IMR-90 (cell line): Measurements from ENCODE around the gene FEV. TPM values are rescaled to one million over a fixed set of nuclear protein-coding genes. Genes with fewer than 3 reads are reported as not detected.

ENCODE experiments used
- ATAC-seq: fragments of 200-7000 bp; cut with Tn5 transposase; 2 replicates; pipeline ENCODE4 v1.9.1; 2020; ENCODE audit warnings: low read depth, mild to moderate bottlenecking, moderate library complexity
- BruUV-seq: library from RNA; stranded (reverse); fragments of 400-500 nt; replicated peaks from 2 replicates; lab custom pipeline; 2021; lab: Mats Ljungman, UMichigan
- CTCF ChIA-PET: fragments of 300-600 bp; formaldehyde crosslinking; extraction: SDS; loops from one replicate; lab custom pipeline; 2021; ENCODE audit warnings: antibody characterized with exemption; lab: Yijun Ruan, JAX
- POLR2A ChIA-PET: fragments of 300-600 bp; sonication (Branson Sonifier 250); formaldehyde crosslinking; loops from one replicate; lab custom pipeline; 2022; ENCODE audit warnings: antibody characterized with exemption; ENCODE audit not compliant: unreplicated experiment; lab: Charles Lee
- DNase-seq: peaks from one replicate; pipeline ENCODE4 v3.0.0; 2013
- H2AFZ ChIP-seq: replicated peaks from 2 replicates; pipeline ENCODE3; 2013; ENCODE audit warnings: low read length, mild to moderate bottlenecking; ENCODE audit not compliant: poor library complexity
- H2AK5ac ChIP-seq: 2 replicates; pipeline ENCODE4 v1.6.1; 2013; ENCODE audit warnings: low read depth, low read length, inconsistent platforms
- H2AK9ac ChIP-seq: replicated peaks from 2 replicates; pipeline ENCODE3; 2013; ENCODE audit warnings: mild to moderate bottlenecking, low read depth, low read length, moderate library complexity; ENCODE audit not compliant: poor library complexity
- H2BK120ac ChIP-seq: 2 replicates; pipeline ENCODE4 v1.6.1; 2013; ENCODE audit warnings: low read depth, low read length, inconsistent platforms
- H2BK15ac ChIP-seq: 3 replicates; pipeline ENCODE4 v1.6.1; 2013; ENCODE audit warnings: low read depth, low read length, inconsistent platforms
- H2BK20ac ChIP-seq: 2 replicates; pipeline ENCODE4 v1.6.1; 2013; ENCODE audit warnings: low read depth, mild to moderate bottlenecking, inconsistent platforms, low read length, moderate library complexity
- H2BK5ac ChIP-seq: 2 replicates; pipeline ENCODE4 v1.6.1; 2013; ENCODE audit warnings: mild to moderate bottlenecking, low read depth, low read length, inconsistent platforms; ENCODE audit not compliant: poor library complexity, severe bottlenecking
- H3K14ac ChIP-seq: replicated peaks from 2 replicates; pipeline ENCODE4 v1.6.1; 2013; ENCODE audit warnings: low read depth, low read length, inconsistent platforms
- H3K18ac ChIP-seq: 2 replicates; pipeline ENCODE4 v1.6.1; 2013; ENCODE audit warnings: low read depth, low read length, control low read depth
- H3K23ac ChIP-seq: 2 replicates; pipeline ENCODE4 v1.6.1; 2013; ENCODE audit warnings: low read depth, low read length, inconsistent platforms
- H3K27ac ChIP-seq: 2 replicates; pipeline ENCODE4 v1.5.1; 2013; ENCODE audit warnings: mild to moderate bottlenecking, control low read depth, low read length; ENCODE audit not compliant: insufficient read depth
- H3K27me3 ChIP-seq: 2 replicates; pipeline ENCODE4 v1.6.1; 2013; ENCODE audit warnings: low read length; ENCODE audit not compliant: control insufficient read depth, insufficient read depth
- H3K36me3 ChIP-seq: 2 replicates; pipeline ENCODE4 v1.6.1; 2013; ENCODE audit warnings: low read length, mixed read lengths; ENCODE audit not compliant: control insufficient read depth, insufficient read depth
- H3K4ac ChIP-seq: 2 replicates; pipeline ENCODE4 v1.6.1; 2013; ENCODE audit warnings: low read depth, low read length, inconsistent platforms
- H3K4me1 ChIP-seq: 2 replicates; pipeline ENCODE4 v1.6.1; 2013; ENCODE audit warnings: low read length, mixed read lengths; ENCODE audit not compliant: control insufficient read depth, insufficient read depth
- H3K4me2 ChIP-seq: 2 replicates; pipeline ENCODE4 v1.6.1; 2013; ENCODE audit warnings: low read depth, mild to moderate bottlenecking, control low read depth, low read length, moderate library complexity
- H3K4me3 ChIP-seq: 2 replicates; pipeline ENCODE4 v1.5.1; 2013; ENCODE audit warnings: low read depth, mild to moderate bottlenecking, control low read depth, low read length, moderate library complexity; ENCODE audit not compliant: insufficient read depth
- H3K56ac ChIP-seq: 2 replicates; pipeline ENCODE4 v1.6.1; 2013; ENCODE audit warnings: low read length, inconsistent platforms; ENCODE audit not compliant: insufficient read depth; ENCODE audit errors: extremely low read depth
- H3K79me1 ChIP-seq, 2 experiments: 2 replicates each; pipeline ENCODE4 v1.6.1; 2013; ENCODE audit warnings: low read length in 2 of 2, inconsistent platforms in 1 of 2, low read depth in 1 of 2
- H3K9ac ChIP-seq: 2 replicates; pipeline ENCODE4 v1.6.1; 2013; ENCODE audit warnings: low read depth, low read length, control low read depth
- H3K9me1 ChIP-seq: 2 replicates; pipeline ENCODE4 v1.6.1; 2013; ENCODE audit warnings: low read length, inconsistent platforms; ENCODE audit not compliant: insufficient read depth
- H3K9me3 ChIP-seq: 2 replicates; pipeline ENCODE4 v1.6.1; 2013; ENCODE audit warnings: low read length; ENCODE audit not compliant: control insufficient read depth, insufficient read depth
- H4K20me1 ChIP-seq: 2 replicates; pipeline ENCODE4 v1.6.1; 2013; ENCODE audit warnings: low read length, inconsistent platforms; ENCODE audit not compliant: insufficient read depth
- H4K5ac ChIP-seq: 2 replicates; pipeline ENCODE4 v1.6.1; 2013; ENCODE audit warnings: mild to moderate bottlenecking, low read depth, low read length, control low read depth
- H4K8ac ChIP-seq, 2 experiments: 2 replicates each; pipeline ENCODE4 v1.6.1; 2013; ENCODE audit warnings: low read depth in 2 of 2, low read length in 2 of 2, control low read depth in 1 of 2, inconsistent platforms in 1 of 2
- H4K91ac ChIP-seq: 2 replicates; pipeline ENCODE4 v1.6.1; 2013; ENCODE audit warnings: low read depth, low read length, inconsistent platforms; ENCODE audit not compliant: insufficient read depth
- CEBPB ChIP-seq: IDR thresholded peaks from 2 replicates; pipeline ENCODE4 v1.6.1; 2012; ENCODE audit warnings: low read depth, low read length, improper control_type of control experiment
- CHD1 ChIP-seq: IDR thresholded peaks from 2 replicates; pipeline ENCODE4 v1.6.1; 2012; ENCODE audit warnings: low read depth, low read length, improper control_type of control experiment
- CTCF ChIP-seq: conservative IDR thresholded peaks from 2 replicates; pipeline ENCODE4 v1.5.1; 2012; ENCODE audit warnings: mild to moderate bottlenecking, low read depth, low read length, improper control_type of control experiment
- ELK1 ChIP-seq: fragments of 150-350 bp; IDR thresholded peaks from 2 replicates; pipeline ENCODE4 v1.6.1; 2016; ENCODE audit warnings: low read depth, mild to moderate bottlenecking, low read length, moderate library complexity, borderline replicate concordance
- FOS ChIP-seq: fragments of 150-350 bp; IDR thresholded peaks from 2 replicates; pipeline ENCODE4 v1.6.1; 2016; ENCODE audit warnings: low read depth, low read length
- MAFK ChIP-seq: IDR thresholded peaks from 2 replicates; pipeline ENCODE4 v1.6.1; 2012; ENCODE audit warnings: low read depth, low read length, improper control_type of control experiment
- MAZ ChIP-seq: IDR thresholded peaks from 2 replicates; pipeline ENCODE4 v1.6.1; 2012; ENCODE audit warnings: low read depth, mild to moderate bottlenecking, low read length, improper control_type of control experiment, moderate library complexity, borderline replicate concordance
- NFE2L2 ChIP-seq: fragments of 150-350 bp; IDR thresholded peaks from 2 replicates; pipeline ENCODE4 v1.6.1; 2016; ENCODE audit warnings: low read depth, mild to moderate bottlenecking, low read length
- RAD21 ChIP-seq: IDR thresholded peaks from 2 replicates; pipeline ENCODE4 v1.6.1; 2012; ENCODE audit warnings: low read length, improper control_type of control experiment
- RCOR1 ChIP-seq: IDR thresholded peaks from 2 replicates; pipeline ENCODE4 v1.6.1; 2012; ENCODE audit warnings: mild to moderate bottlenecking, low read length, improper control_type of control experiment; ENCODE audit not compliant: insufficient replicate concordance
- SMC3 ChIP-seq: fragments of 150-350 bp; IDR thresholded peaks from 2 replicates; pipeline ENCODE4 v1.6.1; 2016; ENCODE audit warnings: low read depth, mild to moderate bottlenecking, antibody characterized with exemption, low read length, moderate library complexity
- USF2 ChIP-seq: fragments of 150-350 bp; IDR thresholded peaks from 2 replicates; pipeline ENCODE4 v1.6.1; 2017; ENCODE audit warnings: mild to moderate bottlenecking, antibody characterized with exemption, low read length, low read depth
- WGBS, 2 experiments: methylation state at CpG; one replicate each; pipeline versions ENCODE4 v1.1.5 to v1.1.7; 2013; ENCODE audit warnings: missing lambda C conversion rate in 2 of 2; ENCODE audit not compliant: insufficient read length in 1 of 2; ENCODE audit errors: extremely low coverage in 2 of 2; 5-methylcytosine and 5-hydroxymethylcytosine counted together
- dilution Hi-C: fragments of 300-500 bp; cut with HindIII; formaldehyde crosslinking; loops from one replicate; pipeline ENCODE4 v1.14.3; 2018; ENCODE audit warnings: low sequenced_read_pairs; ENCODE audit not compliant: unreplicated experiment
- in situ Hi-C: fragments of 300-500 bp; cut with MboI; formaldehyde crosslinking; loops from 3 replicates; pipeline ENCODE4 v1.14.3; 2019; ENCODE audit warnings: low sequenced_read_pairs, inconsistent platforms, mixed read lengths
- intact Hi-C: fragments of 100-400 bp; cut with micrococcal nuclease; formaldehyde crosslinking; loops from 2 replicates; pipeline ENCODE4 v1.10.0; 2022
- polyA plus RNA-seq, 3 experiments: library from polyadenylated mRNA; depleted of rRNA; stranded (reverse); fragments of >200 nt; gene quantifications; 2 replicates each; pipeline ENCODE4 v1.2.3, GENCODE V29; 2012; ENCODE audit warnings: low replicate concordance in 1 of 3
- total RNA-seq: library from RNA; depleted of rRNA; stranded (reverse); fragments of >200 nt; gene quantifications from 2 replicates; pipeline ENCODE4 v1.2.3, GENCODE V29; 2012

The FEV gene
- total and polyA plus RNA-seq, 2 of the 4 experiments (the other 2 are of a cell fraction), result not detected

GRCh38 chr2:218962859-218963492 lies 22.0 kb downstream of the FEV start:
- Histone ChIP-seq H2BK20ac (no peak overlapping the region), H2AFZ (peak overlapping the region; percentile 23), H3K4ac (no peak overlapping the region), H3K27me3 (peaks cover 51% of the 10 kb centered on the region), H2BK15ac (no peak overlapping the region), H2BK5ac (no peak overlapping the region), H3K4me2 (no peak overlapping the region), H3K27ac (no peak overlapping the region), H2AK5ac (no peak overlapping the region), H3K4me3 (no peak overlapping the region), H3K14ac (no peak overlapping the region), H3K18ac (no peak overlapping the region), H2AK9ac (peak overlapping the region; percentile 37), H4K5ac (no peak overlapping the region), H4K20me1 (no peaks in the 10 kb centered on the region; the same call in 1 of the 2 replicates), H3K4me1 (no peaks in the 10 kb centered on the region), H3K9me3 (no peaks in the 10 kb centered on the region), H3K56ac (no peak overlapping the region), H4K8ac (no peak overlapping the region), H2BK120ac (no peak overlapping the region), H3K36me3 (no peaks in the 10 kb centered on the region), H3K23ac (no peak overlapping the region), H3K9ac (no peak overlapping the region), H4K91ac (no peak overlapping the region), H3K9me1 (0 out of 2 replicates have a peak, but pooled peaks cover 4% of the 10 kb centered on the region), H3K79me1 (no peaks in the 10 kb centered on the region)
- 5% methylated on average over 21 of the region's 42 CpGs; no CpG with 5 or more reads in 1 of the 2 experiments for WGBS, 2 experiments
- peak; percentile 73 for DNase-seq
- intact Hi-C loops (no loop called here), in situ Hi-C loops (no loop called here), dilution Hi-C loops (no loop called here)
- peak; percentile 19; the same call in 1 of the 2 replicates for ATAC-seq
- BruUV-seq, result no TSS peak
- no peak for TF ChIP-seq MAZ
- TF ChIP-seq MAFK, result no peak
- TF ChIP-seq ELK1, result no peak
- no peak for TF ChIP-seq NFE2L2
- no peak for TF ChIP-seq CEBPB
- no peak for TF ChIP-seq CHD1
- no peak for TF ChIP-seq CTCF
- TF ChIP-seq RCOR1, result no peak
- no peak for TF ChIP-seq FOS
- TF ChIP-seq USF2, result no peak
- no peak for TF ChIP-seq RAD21
- no peak for TF ChIP-seq SMC3
- ChIA-PET CTCF (no interaction called here), POLR2A (no interaction called here)
